Esophagus muscularis mucosa (tissue), 4 donors: Measurements from ENCODE around the gene BRD2.

Experiments
- EP300 ChIP-seq: sonication (generic); formaldehyde crosslinking; IDR thresholded peaks from one replicate; pipeline ENCODE4 v1.6.1; 2017; ENCODE audit warnings: antibody characterized with exemption
- POLR2A ChIP-seq: fragments of 450-650 bp; IDR thresholded peaks from one replicate; pipeline ENCODE4 v1.6.1; 2017; ENCODE audit warnings: antibody characterized with exemption, moderate library complexity, mild to moderate bottlenecking, low read depth
- POLR2AphosphoS5 ChIP-seq, 2 donors: sonication (generic); formaldehyde crosslinking; IDR thresholded peaks; one replicate each; pipeline ENCODE4 v1.6.1; 2017; ENCODE audit warnings: antibody characterized with exemption in 2 of 2
- TF ChIP-seq, protein P1 (sequence below), 3 experiments: fragments of 200-600 bp in 2 of 3; fragments of 450-650 bp in 1 of 3; sonication (generic) in 2 of 3; IDR thresholded peaks; one replicate each; pipeline ENCODE4 v1.5.1; 2017 to 2019; ENCODE audit warnings: antibody characterized with exemption in 3 of 3, mild to moderate bottlenecking in 2 of 3, moderate library complexity in 1 of 3

GRCh38 chr6:32974016-32974333 is 5.6 kb downstream of the BRD2 start:
- TF ChIP-seq, protein P1, sequence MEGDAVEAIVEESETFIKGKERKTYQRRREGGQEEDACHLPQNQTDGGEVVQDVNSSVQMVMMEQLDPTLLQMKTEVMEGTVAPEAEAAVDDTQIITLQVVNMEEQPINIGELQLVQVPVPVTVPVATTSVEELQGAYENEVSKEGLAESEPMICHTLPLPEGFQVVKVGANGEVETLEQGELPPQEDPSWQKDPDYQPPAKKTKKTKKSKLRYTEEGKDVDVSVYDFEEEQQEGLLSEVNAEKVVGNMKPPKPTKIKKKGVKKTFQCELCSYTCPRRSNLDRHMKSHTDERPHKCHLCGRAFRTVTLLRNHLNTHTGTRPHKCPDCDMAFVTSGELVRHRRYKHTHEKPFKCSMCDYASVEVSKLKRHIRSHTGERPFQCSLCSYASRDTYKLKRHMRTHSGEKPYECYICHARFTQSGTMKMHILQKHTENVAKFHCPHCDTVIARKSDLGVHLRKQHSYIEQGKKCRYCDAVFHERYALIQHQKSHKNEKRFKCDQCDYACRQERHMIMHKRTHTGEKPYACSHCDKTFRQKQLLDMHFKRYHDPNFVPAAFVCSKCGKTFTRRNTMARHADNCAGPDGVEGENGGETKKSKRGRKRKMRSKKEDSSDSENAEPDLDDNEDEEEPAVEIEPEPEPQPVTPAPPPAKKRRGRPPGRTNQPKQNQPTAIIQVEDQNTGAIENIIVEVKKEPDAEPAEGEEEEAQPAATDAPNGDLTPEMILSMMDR (IDR thresholded peaks at IDR 0.05), result no peak
- no peak for TF ChIP-seq POLR2A
- TF ChIP-seq EP300, result no peak
- no peak for TF ChIP-seq POLR2AphosphoS5 (IDR thresholded peaks at IDR 0.05)
